Activated naive CD4-positive, alpha-beta T cell treated with anti-CD3 and anti-CD28 coated beads, Interleukin-2, amount 50 U/mL, for 72 hours (primary cell): ENCODE results near the gene TRIO. TPM values are rescaled to one million over a fixed set of nuclear protein-coding genes. Genes with fewer than 3 reads are reported as not detected.

ENCODE experiments used
- ATAC-seq, 2 donors: fragments of 150-1000 bp; cut with Tn5 transposase; 2 replicates each; pipeline ENCODE4 v1.10.0; 2021; ENCODE audit warnings: mild to moderate bottlenecking in 2 of 2, moderate library complexity in 2 of 2
- DNase-seq, 2 donors: peaks; one replicate each; pipeline ENCODE4 v3.0.0; 2021 to 2022; ENCODE audit warnings: low spot score in 2 of 2
- H3K27ac Mint-ChIP-seq, 2 donors: one replicate each; pipeline ENCODE4 v1.8.0; 2022; ENCODE audit warnings: mild to moderate bottlenecking in 2 of 2, mixed read lengths in 2 of 2
- H3K36me3 Mint-ChIP-seq, 2 donors: one replicate each; pipeline ENCODE4 v1.8.0; 2022; ENCODE audit warnings: mixed read lengths in 2 of 2
- H3K9me3 Mint-ChIP-seq, 2 donors: one replicate each; pipeline ENCODE4 v1.8.0; 2022; ENCODE audit warnings: mixed read lengths in 2 of 2
- total RNA-seq, 2 donors: library from RNA; stranded (reverse); gene quantifications; one replicate each; pipeline ENCODE4 v1.2.3, GENCODE V29; 2022

TRIO gene
- total RNA-seq, 2 donors from 2014 or later, result 13.3 to 18.2 TPM

GRCh38 chr5:14153932-14154731 is 11.0 kb downstream of the TRIO start:
- Mint-ChIP-seq H3K27ac (no peak overlapping the region), H3K36me3 (no peaks in the 10 kb centered on the region), H3K9me3 (no peaks in the 10 kb centered on the region)
- DNase-seq, result no peak
- no peak for ATAC-seq

- DNase-seq (no peak), ATAC-seq (no peak)
- Mint-ChIP-seq H3K27ac (no peak overlapping the region), H3K36me3 (no peaks in the 10 kb centered on the region), H3K9me3 (no peaks in the 10 kb centered on the region)
Observed at GRCh38 chr5:14155075-14155474, 11.9 kb downstream of the TRIO start.

- DNase-seq (no peak), ATAC-seq (no peak)
- H3K36me3 Mint-ChIP-seq, result no peaks in the 10 kb centered on the region
- no peaks in the 10 kb centered on the region for H3K9me3 Mint-ChIP-seq
- no peak overlapping the region for H3K27ac Mint-ChIP-seq
Observed at GRCh38 chr5:14155739-14156138, 12.6 kb downstream of the TRIO start.

- DNase-seq (no peak), ATAC-seq (no peak)
- Mint-ChIP-seq H3K9me3 (no peaks in the 10 kb centered on the region), H3K36me3 (no peaks in the 10 kb centered on the region), H3K27ac (no peak overlapping the region)
Observed at GRCh38 chr5:14156290-14156649, 13.1 kb downstream of the TRIO start.

GRCh38 chr5:14156650-14157492 is 13.7 kb downstream of the TRIO start:
- no peaks in the 10 kb centered on the region for H3K36me3 Mint-ChIP-seq
- no peak overlapping the region for H3K27ac Mint-ChIP-seq
- ATAC-seq, result peak in 1 of 2 donors; percentile 71
- no peaks in the 10 kb centered on the region for H3K9me3 Mint-ChIP-seq
- no peak for DNase-seq

GRCh38 chr5:14157493-14157782 is 14.3 kb downstream of the TRIO start:
- no peaks in the 10 kb centered on the region for H3K36me3 Mint-ChIP-seq
- no peak overlapping the region for H3K27ac Mint-ChIP-seq
- ATAC-seq, result no peak
- H3K9me3 Mint-ChIP-seq, result no peaks in the 10 kb centered on the region
- DNase-seq, result no peak

GRCh38 chr5:14158890-14159666 is 15.9 kb downstream of the TRIO start:
- Mint-ChIP-seq H3K27ac (no peak overlapping the region), H3K36me3 (no peaks in the 10 kb centered on the region), H3K9me3 (peaks cover 0 to 5% of the 10 kb centered on the region in 2 donors)
- DNase-seq (no peak), ATAC-seq (no peak)

GRCh38 chr5:14161825-14162556 is 18.8 kb downstream of the TRIO start:
- Mint-ChIP-seq H3K9me3 (peaks cover 3 to 10% of the 10 kb centered on the region in 2 donors), H3K27ac (no peak overlapping the region), H3K36me3 (no peaks in the 10 kb centered on the region)
- ATAC-seq, result no peak
- no peak for DNase-seq

GRCh38 chr5:14164164-14165163 is 21.3 kb downstream of the TRIO start:
- no peak overlapping the region for H3K27ac Mint-ChIP-seq
- H3K9me3 Mint-ChIP-seq, result peaks cover 3 to 10% of the 10 kb centered on the region in 2 donors
- no peak for ATAC-seq
- H3K36me3 Mint-ChIP-seq, result no peaks in the 10 kb centered on the region
- DNase-seq, result no peak

- Mint-ChIP-seq H3K36me3 (no peaks in the 10 kb centered on the region), H3K27ac (peak overlapping the region in 1 of 2 donors; percentile 19), H3K9me3 (peaks cover 3 to 10% of the 10 kb centered on the region in 2 donors)
- DNase-seq (no peak), ATAC-seq (no peak)
Observed at GRCh38 chr5:14165375-14166106, 22.4 kb downstream of the TRIO start.

- no peaks in the 10 kb centered on the region for H3K36me3 Mint-ChIP-seq
- no peak overlapping the region for H3K27ac Mint-ChIP-seq
- DNase-seq (no peak), ATAC-seq (no peak)
- peaks cover 3 to 10% of the 10 kb centered on the region in 2 donors for H3K9me3 Mint-ChIP-seq
Observed at GRCh38 chr5:14166437-14166836, 23.3 kb downstream of the TRIO start.

GRCh38 chr5:14167211-14167845 is 24.2 kb downstream of the TRIO start:
- DNase-seq (no peak), ATAC-seq (no peak)
- Mint-ChIP-seq H3K27ac (no peak overlapping the region), H3K36me3 (no peaks in the 10 kb centered on the region), H3K9me3 (peaks cover 3 to 10% of the 10 kb centered on the region in 2 donors)

GRCh38 chr5:14168144-14168792 is 25.1 kb downstream of the TRIO start:
- DNase-seq (no peak), ATAC-seq (no peak)
- Mint-ChIP-seq H3K9me3 (peaks cover 3 to 10% of the 10 kb centered on the region in 2 donors), H3K36me3 (no peaks in the 10 kb centered on the region), H3K27ac (no peak overlapping the region)

- H3K36me3 Mint-ChIP-seq, result no peaks in the 10 kb centered on the region
Observed at GRCh38 chr5:14168793-14169262, 25.7 kb downstream of the TRIO start.

More at GRCh38 chr5:14168793-14169262, 25.7 kb downstream of the TRIO start:
- DNase-seq (no peak), ATAC-seq (no peak)
- no peak overlapping the region for H3K27ac Mint-ChIP-seq
- H3K9me3 Mint-ChIP-seq, result peaks cover 3 to 8% of the 10 kb centered on the region in 2 donors
